Nephron progenitor cell (in vitro differentiated cells): Measurements from ENCODE around the gene CARD8.

ENCODE experiments used
- DNase-seq: peaks from one replicate; pipeline ENCODE4 v3.0.0; 2021
- H3K27ac Mint-ChIP-seq: 2 replicates; pipeline ENCODE4 v1.8.0; 2021; ENCODE audit warnings: mild to moderate bottlenecking, moderate library complexity, mixed read lengths
- H3K27me3 Mint-ChIP-seq: 2 replicates; pipeline ENCODE4 v1.8.0; 2021; ENCODE audit warnings: mild to moderate bottlenecking, low read depth, mixed read lengths; ENCODE audit not compliant: poor library complexity
- H3K36me3 Mint-ChIP-seq: 2 replicates; pipeline ENCODE4 v1.8.0; 2021; ENCODE audit warnings: low read depth, mixed read lengths
- H3K4me1 Mint-ChIP-seq: 2 replicates; pipeline ENCODE4 v1.8.0; 2021; ENCODE audit warnings: mixed read lengths
- H3K4me3 Mint-ChIP-seq: 2 replicates; pipeline ENCODE4 v1.8.0; 2021; ENCODE audit warnings: mild to moderate bottlenecking, moderate library complexity, mixed read lengths
- H3K9me3 Mint-ChIP-seq: 2 replicates; pipeline ENCODE4 v1.8.0; 2021; ENCODE audit warnings: mild to moderate bottlenecking, moderate library complexity, mixed read lengths
- TF ChIP-seq, protein P1 (sequence below): fragments of 200-600 bp; sonication (generic); IDR thresholded peaks from 2 replicates; pipeline ENCODE4 v1.5.0; 2021; ENCODE audit warnings: antibody characterized with exemption

CARD8 gene

DNA sequence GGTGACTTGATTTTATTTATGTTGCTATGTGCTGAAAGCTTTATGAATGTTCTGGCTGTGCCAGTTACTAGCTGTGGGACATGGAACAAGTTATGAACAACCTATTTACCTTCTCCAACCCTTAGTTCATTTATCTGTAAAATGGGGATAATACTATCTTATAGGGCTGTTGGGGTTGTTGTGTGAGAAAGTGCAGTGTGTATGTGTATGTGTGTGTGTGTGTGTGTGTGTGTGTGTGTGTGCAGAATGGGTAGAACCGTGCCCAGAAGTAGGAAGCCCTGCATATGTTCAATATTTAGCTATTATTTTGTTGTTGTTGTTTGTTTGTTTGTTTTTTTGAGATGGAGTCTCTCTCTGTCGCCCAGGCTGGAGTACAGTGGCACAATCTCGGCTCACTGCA, 64.8 kb downstream of the CARD8 start:
- H3K4me3 Mint-ChIP-seq = no peak overlapping the region
- peaks cover 70% of the 10 kb centered on the region for H3K36me3 Mint-ChIP-seq
- H3K4me1 Mint-ChIP-seq = no peaks in the 10 kb centered on the region
- H3K27ac Mint-ChIP-seq = no peak overlapping the region
- H3K9me3 Mint-ChIP-seq = peaks cover 27% of the 10 kb centered on the region
- TF ChIP-seq, protein P1, sequence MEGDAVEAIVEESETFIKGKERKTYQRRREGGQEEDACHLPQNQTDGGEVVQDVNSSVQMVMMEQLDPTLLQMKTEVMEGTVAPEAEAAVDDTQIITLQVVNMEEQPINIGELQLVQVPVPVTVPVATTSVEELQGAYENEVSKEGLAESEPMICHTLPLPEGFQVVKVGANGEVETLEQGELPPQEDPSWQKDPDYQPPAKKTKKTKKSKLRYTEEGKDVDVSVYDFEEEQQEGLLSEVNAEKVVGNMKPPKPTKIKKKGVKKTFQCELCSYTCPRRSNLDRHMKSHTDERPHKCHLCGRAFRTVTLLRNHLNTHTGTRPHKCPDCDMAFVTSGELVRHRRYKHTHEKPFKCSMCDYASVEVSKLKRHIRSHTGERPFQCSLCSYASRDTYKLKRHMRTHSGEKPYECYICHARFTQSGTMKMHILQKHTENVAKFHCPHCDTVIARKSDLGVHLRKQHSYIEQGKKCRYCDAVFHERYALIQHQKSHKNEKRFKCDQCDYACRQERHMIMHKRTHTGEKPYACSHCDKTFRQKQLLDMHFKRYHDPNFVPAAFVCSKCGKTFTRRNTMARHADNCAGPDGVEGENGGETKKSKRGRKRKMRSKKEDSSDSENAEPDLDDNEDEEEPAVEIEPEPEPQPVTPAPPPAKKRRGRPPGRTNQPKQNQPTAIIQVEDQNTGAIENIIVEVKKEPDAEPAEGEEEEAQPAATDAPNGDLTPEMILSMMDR = no peak
- DNase-seq = no peak
- H3K27me3 Mint-ChIP-seq = no peaks in the 10 kb centered on the region

GRCh38 chr19:48190288-48190884, 65.3 kb downstream of the CARD8 start:
- peaks cover 70% of the 10 kb centered on the region for H3K36me3 Mint-ChIP-seq
- no peaks in the 10 kb centered on the region for H3K4me1 Mint-ChIP-seq
- H3K27ac Mint-ChIP-seq = no peak overlapping the region
- H3K9me3 Mint-ChIP-seq = peaks cover 27% of the 10 kb centered on the region
- DNase-seq = peak; percentile 57
- TF ChIP-seq, protein P1 = peak; percentile 37
- no peaks in the 10 kb centered on the region for H3K27me3 Mint-ChIP-seq
- H3K4me3 Mint-ChIP-seq = no peak overlapping the region

- Mint-ChIP-seq H3K27me3 (no peaks in the 10 kb centered on the region), H3K4me3 (no peak overlapping the region), H3K27ac (no peak overlapping the region), H3K9me3 (peaks cover 45% of the 10 kb centered on the region), H3K4me1 (no peaks in the 10 kb centered on the region), H3K36me3 (peaks cover 75% of the 10 kb centered on the region)
- no peak for DNase-seq
- TF ChIP-seq, protein P1 = no peak
Observed at GRCh38 chr19:48186541-48186991, 69.1 kb downstream of the CARD8 start.

DNA sequence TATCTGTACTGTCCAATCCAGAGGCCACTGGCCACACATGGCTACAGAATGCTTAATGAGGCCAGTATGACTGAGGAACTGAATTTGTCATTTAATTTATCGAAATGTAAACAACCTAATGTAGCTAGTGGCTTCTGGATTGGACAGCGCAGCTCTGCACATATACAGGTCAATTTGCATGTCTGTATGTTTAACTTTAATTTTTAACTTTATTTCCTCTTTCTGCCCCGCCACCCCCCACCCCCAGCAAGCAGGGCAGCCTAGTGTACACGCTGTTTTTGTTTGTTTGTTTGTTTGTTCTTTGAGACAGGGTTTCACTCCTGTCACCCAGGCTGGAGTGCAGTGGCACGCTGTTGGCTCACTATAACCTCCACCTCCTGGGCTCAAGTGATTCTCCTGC, 69.7 kb downstream of the CARD8 start:
- H3K27ac Mint-ChIP-seq = no peak overlapping the region
- no peaks in the 10 kb centered on the region for H3K4me1 Mint-ChIP-seq
- H3K9me3 Mint-ChIP-seq = peaks cover 50% of the 10 kb centered on the region
- no peaks in the 10 kb centered on the region for H3K27me3 Mint-ChIP-seq
- TF ChIP-seq, protein P1 = no peak
- no peak for DNase-seq
- no peak overlapping the region for H3K4me3 Mint-ChIP-seq
- peaks cover 75% of the 10 kb centered on the region for H3K36me3 Mint-ChIP-seq

DNA sequence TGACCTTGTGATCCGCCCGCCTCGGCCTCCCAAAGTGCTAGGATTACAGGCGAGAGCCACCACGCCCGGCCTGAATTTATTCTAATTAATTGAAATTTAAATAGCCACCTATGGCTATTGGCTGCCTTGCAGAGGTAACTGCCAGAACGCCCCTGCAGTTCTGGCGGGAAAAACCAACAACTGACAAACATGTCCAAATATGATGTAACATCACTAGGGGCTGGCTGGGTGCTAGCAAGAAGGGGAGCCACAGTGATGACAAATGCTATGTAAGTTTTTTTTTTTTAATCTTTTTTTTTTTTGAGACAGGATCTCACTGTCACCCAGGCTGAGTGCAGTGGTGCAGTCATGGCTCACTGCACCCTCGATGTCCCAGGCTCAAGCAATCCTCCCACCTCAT, 72.4 kb downstream of the CARD8 start:
- DNase-seq = no peak
- Mint-ChIP-seq H3K4me1 (no peaks in the 10 kb centered on the region), H3K36me3 (peaks cover 72% of the 10 kb centered on the region), H3K9me3 (peaks cover 41% of the 10 kb centered on the region), H3K27me3 (no peaks in the 10 kb centered on the region), H3K27ac (no peak overlapping the region), H3K4me3 (no peak overlapping the region)
- TF ChIP-seq, protein P1 = no peak

GRCh38 chr19:48182434-48182833, 73.3 kb downstream of the CARD8 start:
- TF ChIP-seq, protein P1 = no peak
- Mint-ChIP-seq H3K4me3 (no peak overlapping the region), H3K27me3 (no peaks in the 10 kb centered on the region), H3K27ac (no peak overlapping the region), H3K9me3 (peaks cover 34% of the 10 kb centered on the region), H3K4me1 (no peaks in the 10 kb centered on the region), H3K36me3 (peaks cover 65% of the 10 kb centered on the region)
- DNase-seq = no peak
